ENCODE data around the gene TNFAIP3.

DNA sequence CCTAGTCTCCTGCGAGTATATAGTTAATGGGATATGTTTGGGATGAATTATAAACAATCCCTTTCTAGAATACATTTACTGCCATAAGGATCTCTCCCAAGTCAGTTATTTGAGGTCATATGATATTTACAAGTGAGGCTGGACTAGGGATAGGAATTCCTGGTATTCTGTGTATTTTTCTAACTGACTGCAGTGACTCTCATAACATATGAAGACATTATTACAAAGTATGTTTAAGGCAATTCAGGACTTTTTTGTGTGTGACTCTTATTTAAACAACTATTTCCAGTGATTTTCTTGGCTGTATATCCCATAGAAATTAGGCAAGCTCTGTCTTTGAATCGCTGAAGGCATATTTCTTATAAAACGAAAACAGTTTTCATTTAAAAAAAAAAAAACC is 18.4 kb upstream of the TNFAIP3 start:
- TF ChIP-seq TAF1 (IDR thresholded peaks at IDR 0.05; ENCODE audit: borderline replicate concordance, insufficient read depth, low read length) (no peak), POLR2AphosphoS5 (IDR thresholded peaks at IDR 0.05; ENCODE audit: low read depth, low read length) (no peak), SIN3A (IDR thresholded peaks at IDR 0.05; ENCODE audit: borderline replicate concordance, insufficient read depth, low read length) (no peak)
- TF ChIP-seq, protein P1, sequence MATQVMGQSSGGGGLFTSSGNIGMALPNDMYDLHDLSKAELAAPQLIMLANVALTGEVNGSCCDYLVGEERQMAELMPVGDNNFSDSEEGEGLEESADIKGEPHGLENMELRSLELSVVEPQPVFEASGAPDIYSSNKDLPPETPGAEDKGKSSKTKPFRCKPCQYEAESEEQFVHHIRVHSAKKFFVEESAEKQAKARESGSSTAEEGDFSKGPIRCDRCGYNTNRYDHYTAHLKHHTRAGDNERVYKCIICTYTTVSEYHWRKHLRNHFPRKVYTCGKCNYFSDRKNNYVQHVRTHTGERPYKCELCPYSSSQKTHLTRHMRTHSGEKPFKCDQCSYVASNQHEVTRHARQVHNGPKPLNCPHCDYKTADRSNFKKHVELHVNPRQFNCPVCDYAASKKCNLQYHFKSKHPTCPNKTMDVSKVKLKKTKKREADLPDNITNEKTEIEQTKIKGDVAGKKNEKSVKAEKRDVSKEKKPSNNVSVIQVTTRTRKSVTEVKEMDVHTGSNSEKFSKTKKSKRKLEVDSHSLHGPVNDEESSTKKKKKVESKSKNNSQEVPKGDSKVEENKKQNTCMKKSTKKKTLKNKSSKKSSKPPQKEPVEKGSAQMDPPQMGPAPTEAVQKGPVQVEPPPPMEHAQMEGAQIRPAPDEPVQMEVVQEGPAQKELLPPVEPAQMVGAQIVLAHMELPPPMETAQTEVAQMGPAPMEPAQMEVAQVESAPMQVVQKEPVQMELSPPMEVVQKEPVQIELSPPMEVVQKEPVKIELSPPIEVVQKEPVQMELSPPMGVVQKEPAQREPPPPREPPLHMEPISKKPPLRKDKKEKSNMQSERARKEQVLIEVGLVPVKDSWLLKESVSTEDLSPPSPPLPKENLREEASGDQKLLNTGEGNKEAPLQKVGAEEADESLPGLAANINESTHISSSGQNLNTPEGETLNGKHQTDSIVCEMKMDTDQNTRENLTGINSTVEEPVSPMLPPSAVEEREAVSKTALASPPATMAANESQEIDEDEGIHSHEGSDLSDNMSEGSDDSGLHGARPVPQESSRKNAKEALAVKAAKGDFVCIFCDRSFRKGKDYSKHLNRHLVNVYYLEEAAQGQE (IDR thresholded peaks at IDR 0.05; ENCODE audit: insufficient read depth in 1 of 2, low read depth in 2 of 2, low read length in 2 of 2): no peak
